K562 (cell line): ENCODE results near the gene SCMH1. TPM values are rescaled to one million over a fixed set of nuclear protein-coding genes. Genes with fewer than 3 reads are reported as not detected.

Source experiments
- ATAC-seq: fragments of 200-7000 bp; cut with Tn5 transposase; 3 replicates; pipeline ENCODE4 v1.9.1; 2020; ENCODE audit warnings: moderate library complexity
- BruUV-seq: library from RNA; stranded (reverse); fragments of 400-500 nt; replicated peaks from 2 replicates; lab custom pipeline; 2021; lab: Mats Ljungman, UMichigan
- CTCF ChIA-PET: fragments of 300-600 bp; formaldehyde crosslinking; extraction: SDS; loops from one replicate; lab custom pipeline; 2021; ENCODE audit warnings: low intra/inter-chr PET ratio; lab: Yijun Ruan, JAX
- POLR2A ChIA-PET: fragments of 300-600, 350-650 bp; sonication (Branson Sonifier 250); formaldehyde crosslinking; extraction: SDS; loops from one replicate; lab custom pipeline; 2021; ENCODE audit warnings: antibody characterized with exemption, inconsistent platforms; lab: Yijun Ruan, JAX
- DNase-seq, 4 experiments: peaks; one replicate each; pipeline versions ENCODE4 v3.0.0 to v3.0.0-alpha.2; 2011 to 2018; ENCODE audit warnings: low spot score in 3 of 4, mixed read lengths in 3 of 4; ENCODE audit errors: extremely low read depth in 1 of 4
- FAIRE-seq: peaks from 2 replicates; lab custom pipeline; 2011; peaks lifted over from hg19 to GRCh38; lab: Jason Lieb, UNC
- H2AFZ ChIP-seq: 2 replicates; pipeline ENCODE4 v1.6.0; 2011; ENCODE audit warnings: low read depth, low read length, control low read depth, inconsistent platforms
- H3K27ac ChIP-seq: fragments of 200-600 bp; 3 replicates; pipeline ENCODE4 v1.8.0; 2011; ENCODE audit warnings: low read depth, mild to moderate bottlenecking, control low read depth, inconsistent platforms, low read length, moderate library complexity, mixed read lengths; ENCODE audit errors: extremely low read depth
- H3K27me3 ChIP-seq, 2 experiments: fragments of 300-600 bp in 1 of 2; 2 replicates in 1 of 2; 3 replicates in 1 of 2; pipeline versions ENCODE4 v1.6.0 to v1.8.0; 2011; ENCODE audit warnings: inconsistent platforms in 2 of 2, low read length in 2 of 2, mild to moderate bottlenecking in 1 of 2, mixed read lengths in 1 of 2, moderate library complexity in 1 of 2; ENCODE audit not compliant: control insufficient read depth in 2 of 2, insufficient read depth in 2 of 2
- H3K36me3 ChIP-seq: fragments of 300-600 bp; 3 replicates; pipeline ENCODE4 v1.8.0; 2011; ENCODE audit warnings: mild to moderate bottlenecking, low read length, inconsistent platforms; ENCODE audit not compliant: control insufficient read depth, insufficient read depth
- H3K4me1 ChIP-seq, 2 experiments: fragments of 200-600 bp in 1 of 2; replicated peaks in 1 of 2; 2 replicates in 1 of 2; 3 replicates in 1 of 2; pipeline versions ENCODE4 v1.5.1 to v1.8.0; 2011; ENCODE audit warnings: inconsistent platforms in 2 of 2, low read length in 2 of 2, mild to moderate bottlenecking in 1 of 2, mixed read lengths in 1 of 2, moderate library complexity in 1 of 2; ENCODE audit not compliant: control insufficient read depth in 2 of 2, insufficient read depth in 2 of 2
- H3K4me2 ChIP-seq: 2 replicates; pipeline ENCODE4 v1.6.1; 2011; ENCODE audit warnings: low read length, control low read depth, inconsistent platforms, mixed read lengths; ENCODE audit not compliant: insufficient read depth
- H3K4me3 ChIP-seq: fragments of 200-600 bp; sonication (generic), shearing (Covaris generic); 2 replicates; pipeline ENCODE4 v1.5.1; 2016; ENCODE audit warnings: control low read depth, inconsistent platforms
- H3K79me2 ChIP-seq: fragments of 200-600 bp; 3 replicates; pipeline ENCODE4 v1.8.0; 2011; ENCODE audit warnings: low read length, inconsistent platforms; ENCODE audit not compliant: control insufficient read depth, insufficient read depth
- H3K9ac ChIP-seq, 2 experiments: 2 replicates each; pipeline versions ENCODE4 v1.6.0 to v1.6.1; 2011; ENCODE audit warnings: low read depth in 2 of 2, low read length in 2 of 2, control low read depth in 1 of 2, inconsistent platforms in 1 of 2, mild to moderate bottlenecking in 1 of 2, mixed read lengths in 1 of 2; ENCODE audit not compliant: insufficient read depth in 1 of 2
- H3K9me1 ChIP-seq: one replicate; pipeline ENCODE4 v1.6.0; 2011; ENCODE audit warnings: inconsistent platforms, mild to moderate bottlenecking, low read length, moderate library complexity; ENCODE audit not compliant: control insufficient read depth, insufficient read depth
- H3K9me3 ChIP-seq: replicated peaks from 2 replicates; pipeline ENCODE4 v1.5.1; 2011; ENCODE audit warnings: low read depth, low read length, inconsistent platforms; ENCODE audit not compliant: control insufficient read depth, insufficient read depth
- H4K20me1 ChIP-seq: replicated peaks from 2 replicates; pipeline ENCODE4 v1.6.1; 2011; ENCODE audit warnings: low read length, inconsistent platforms, mixed read lengths; ENCODE audit not compliant: control insufficient read depth, insufficient read depth
- ARID1B ChIP-seq: fragments of 450-650 bp; IDR thresholded peaks from 2 replicates; pipeline ENCODE4 v1.6.1; 2016; ENCODE audit warnings: antibody characterized with exemption, mild to moderate bottlenecking, inconsistent platforms
- E4F1 ChIP-seq: fragments of 250-450 bp; sonication (Bioruptor Pico); IDR thresholded peaks from 2 replicates; pipeline ENCODE4 v1.5.0; 2021; ENCODE audit warnings: mild to moderate bottlenecking, borderline replicate concordance
- FOXK2 ChIP-seq, 2 experiments: fragments of 450-650 bp; IDR thresholded peaks in 1 of 2; conservative IDR thresholded peaks in 1 of 2; 2 replicates each; pipeline ENCODE4 v1.6.1; 2016; ENCODE audit warnings: low read depth in 2 of 2, mild to moderate bottlenecking in 1 of 2
- FUS ChIP-seq: fragments of 200-400 bp; formaldehyde crosslinking; optimal IDR thresholded peaks from 2 replicates; pipeline ENCODE3; 2017; ENCODE audit warnings: low read depth, low read length
- PURB ChIP-seq: sonication (generic); formaldehyde crosslinking; IDR thresholded peaks from 2 replicates; pipeline ENCODE4 v1.9.0; 2021; ENCODE audit warnings: low read depth, mild to moderate bottlenecking, missing genetic modification reagents
- YY1 ChIP-seq, 3 experiments: IDR thresholded peaks; 2 replicates each; pipeline ENCODE4 v1.6.1; 2011; ENCODE audit warnings: low read length in 2 of 3, mild to moderate bottlenecking in 2 of 3, moderate library complexity in 2 of 3, borderline replicate concordance in 1 of 3, control low read depth in 1 of 3, low read depth in 1 of 3; ENCODE audit not compliant: insufficient read depth in 3 of 3, insufficient replicate concordance in 2 of 3, control insufficient read depth in 1 of 3, insufficient read length in 1 of 3; ENCODE audit errors: extremely low read depth in 1 of 3
- ZNF780A ChIP-seq: fragments of 250-450 bp; sonication (Bioruptor Pico); IDR thresholded peaks from 2 replicates; pipeline ENCODE4 v1.5.0; 2021; ENCODE audit warnings: mild to moderate bottlenecking
- WGBS: fragments of 100-300 bp; shearing (Covaris generic); methylation state at CpG from one replicate; pipeline ENCODE4 v1.1.6; 2016; ENCODE audit warnings: low coverage, mixed read lengths; ENCODE audit not compliant: insufficient coverage; ENCODE audit errors: missing lambda C conversion rate; 5-methylcytosine and 5-hydroxymethylcytosine counted together
- in situ Hi-C: fragments of 300-500 bp; cut with MboI; formaldehyde crosslinking; loops from 4 replicates; pipeline ENCODE4 v1.15.0; 2018; ENCODE audit warnings: inconsistent platforms, mixed read lengths
- intact Hi-C: fragments of 100-400 bp; cut with micrococcal nuclease; formaldehyde crosslinking; loops from 2 replicates; pipeline ENCODE4 v1.14.2; 2022
- polyA plus RNA-seq, 8 experiments: library from polyadenylated mRNA; depleted of rRNA in 4 of 8; stranded (reverse) in 5 of 8; unstranded in 3 of 8; fragments of >200 nt; fragmentation: Nextera tagmentation in 2 of 8; fragmentation: Illumina TruSeq in 1 of 8; extraction: Ambion mirVana in 2 of 8; extraction: Trizol in 1 of 8; gene quantifications; 2 replicates each; pipeline versions ENCODE4 v1.2.1 to v1.2.3, GENCODE V29; 2011 to 2014; ENCODE audit warnings: inconsistent platforms in 1 of 8, missing spikeins in 1 of 8
- total RNA-seq, 7 experiments: library from RNA; depleted of rRNA in 6 of 7; stranded (reverse); fragments of >200 nt in 6 of 7; fragmentation: Illumina TruSeq in 2 of 7; extraction: Trizol in 2 of 7; gene quantifications; 2 replicates each; pipeline versions ENCODE4 v1.2.1 to v1.2.3, GENCODE V29; 2011 to 2021; ENCODE audit warnings: low replicate concordance in 1 of 7

Gene SCMH1
- total and polyA plus RNA-seq, 9 of the 15 experiments (the other 6 are each of a cell fraction or from before 2014, with no cell fraction given): 8.5 to 37.0 (median 26.8) TPM

- no peak for TF ChIP-seq FUS
Observed at GRCh38 chr1:41045740-41046139, 196.4 kb downstream of the SCMH1 start (continued).

- no peaks in the 10 kb centered on the region for H3K9me3 ChIP-seq
- H3K9me1 ChIP-seq: no peaks in the 10 kb centered on the region
- H4K20me1 ChIP-seq: no peaks in the 10 kb centered on the region
- ChIA-PET POLR2A (interaction anchor here (0.6 to 1.8 kb wide), 5 partner anchors 9 to 1507 kb away, joined by 3 to 6 read pairs (median 3); no protein-coding TSS in a partner anchor), CTCF (no interaction called here)
- no peaks in the 10 kb centered on the region for H3K27me3 ChIP-seq
- FAIRE-seq (no peak), DNase-seq (no peak), ATAC-seq (peak; percentile 49)
- WGBS: 37% methylated on average over 2 of the region's 2 CpGs
- H3K4me3 ChIP-seq: no peak overlapping the region
- H2AFZ ChIP-seq: no peak overlapping the region
- intact Hi-C loops (loop anchor here (10.0 kb wide), 1 partner anchor 201 kb away; the partner anchor contains the start of gene SCMH1), in situ Hi-C loops (no loop called here)
- no peaks in the 10 kb centered on the region for H3K79me2 ChIP-seq
- TF ChIP-seq ARID1B: peak; percentile 31; the same call in 1 of the 2 replicates
- peak; percentile 45; the same call in 1 of the 2 replicates for TF ChIP-seq ZNF780A (CRISPR knock-in tag)
- TF ChIP-seq PURB (CRISPR knock-in tag): no peak
- no peak for TF ChIP-seq FOXK2 (conservative IDR thresholded peaks at IDR 0.05 in 1 of 2, IDR thresholded peaks at IDR 0.05 in 1 of 2; ENCODE audit: low read depth in 2 of 2)
- TF ChIP-seq E4F1 (CRISPR knock-in tag): no peak
- TF ChIP-seq YY1 (IDR thresholded peaks at IDR 0.05; ENCODE audit: borderline replicate concordance in 1 of 3, control insufficient read depth in 1 of 3, extremely low read depth in 1 of 3, insufficient read depth in 3 of 3, insufficient read length in 1 of 3, insufficient replicate concordance in 2 of 3, low read depth in 1 of 3, low read length in 2 of 3): no peak
- peak overlapping the region in 1 of 2 experiments; percentile 14; a peak in 1 of 4 replicates for H3K9ac ChIP-seq
- H3K36me3 ChIP-seq: peaks cover 57% of the 10 kb centered on the region
- H3K27ac ChIP-seq: no peak overlapping the region
- H3K4me2 ChIP-seq: no peak overlapping the region
- no TSS peak for BruUV-seq
- H3K4me1 ChIP-seq: peaks cover 0 to 16% of the 10 kb centered on the region in 2 experiments; a peak in 4 of 5 replicates
Observed at GRCh38 chr1:41044187-41044586, 197.9 kb downstream of the SCMH1 start.
